Skin epidermis (tissue), 12 donors: ENCODE measurements around the gene CIB4.

Experiments used
- H3K27ac ChIP-seq, 21 experiments: fragments of 200-600 bp; sonication (generic) in 11 of 21; one replicate each; pipeline ENCODE4 v1.5.0; 2020; ENCODE audit warnings: mild to moderate bottlenecking in 3 of 21, inconsistent platforms in 2 of 21, moderate library complexity in 2 of 21
- H3K4me3 ChIP-seq, 7 experiments: fragments of 200-600 bp; sonication (generic) in 2 of 7; one replicate each; pipeline ENCODE4 v1.5.0; 2020; ENCODE audit warnings: inconsistent platforms in 2 of 7, mild to moderate bottlenecking in 2 of 7, moderate library complexity in 1 of 7

The CIB4 gene

DNA sequence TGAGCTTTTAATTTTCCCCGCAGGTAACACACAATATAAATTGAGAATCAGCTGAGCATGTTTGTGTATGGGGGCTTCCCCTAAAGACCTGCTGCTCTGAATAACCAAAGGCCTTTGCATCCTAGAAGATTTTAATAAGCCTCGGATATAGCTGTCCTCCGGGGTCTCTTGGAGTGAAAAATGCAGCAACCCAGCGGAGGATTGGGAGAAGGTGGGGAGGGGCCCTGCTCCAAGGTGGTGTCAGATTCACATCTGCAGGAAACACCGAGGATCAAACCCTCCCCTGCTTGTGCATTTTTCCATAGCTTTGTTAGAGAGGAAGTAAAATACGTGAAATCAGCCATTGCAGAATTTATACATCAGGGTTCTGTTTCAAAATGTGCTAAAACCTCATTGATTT, 100.2 kb downstream of the CIB4 start:
- Histone ChIP-seq H3K27ac (no peak overlapping the region), H3K4me3 (no peak overlapping the region)

DNA sequence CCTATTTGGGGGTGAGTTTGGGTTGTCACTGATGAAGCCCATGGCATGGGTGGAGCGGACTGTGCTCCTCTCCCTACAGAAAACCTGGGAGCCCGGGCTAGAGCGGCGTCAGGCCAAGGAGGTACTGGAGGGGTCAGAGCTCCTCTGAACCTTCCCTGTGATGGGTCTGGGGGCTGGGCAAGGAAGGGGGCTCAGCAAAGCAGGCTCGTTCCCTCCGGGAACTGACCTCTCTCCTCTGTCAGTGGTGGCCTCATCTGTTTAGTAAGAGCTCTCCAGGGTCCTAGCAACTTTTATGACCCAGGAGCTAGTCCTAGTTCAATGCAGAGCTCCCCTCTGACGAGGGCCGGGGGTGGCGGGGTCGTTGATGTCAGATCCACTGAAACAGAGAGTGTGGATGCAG, 100.9 kb downstream of the CIB4 start:
- Histone ChIP-seq H3K4me3 (no peak overlapping the region), H3K27ac (no peak overlapping the region)

DNA sequence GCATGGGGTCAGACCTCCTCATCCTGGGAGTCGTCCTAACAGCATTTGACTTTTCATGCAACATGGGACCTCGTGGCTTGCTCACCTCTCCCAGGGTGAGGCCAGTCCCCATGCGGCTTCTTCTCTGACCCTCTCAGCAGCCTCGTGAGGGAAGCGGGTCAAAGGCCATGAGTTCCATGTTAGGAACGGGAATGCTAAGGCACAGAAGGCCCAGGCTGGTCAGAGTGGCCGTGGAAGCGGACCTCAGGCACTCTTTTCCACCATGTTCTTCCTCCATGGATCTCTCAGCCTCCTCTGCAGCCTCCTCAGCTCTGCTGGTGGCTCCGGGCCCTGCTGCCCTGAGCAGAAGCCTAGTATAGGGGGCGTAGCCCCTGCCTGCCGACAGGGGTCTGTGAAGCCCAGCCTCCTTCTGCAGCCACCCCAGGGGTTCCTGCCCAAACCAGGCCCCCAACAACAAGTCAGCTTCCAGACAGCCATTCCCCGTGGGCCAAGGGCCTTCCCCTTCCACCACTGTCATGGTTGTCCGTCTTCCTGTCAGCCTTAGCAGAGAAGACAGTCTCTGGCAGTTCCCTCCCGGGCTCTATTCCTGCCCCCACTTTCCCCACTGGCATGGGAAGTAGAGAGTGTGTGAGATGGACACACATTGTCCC, 103.2 kb downstream of the CIB4 start:
- Histone ChIP-seq H3K4me3 (no peak overlapping the region), H3K27ac (no peak overlapping the region)

DNA sequence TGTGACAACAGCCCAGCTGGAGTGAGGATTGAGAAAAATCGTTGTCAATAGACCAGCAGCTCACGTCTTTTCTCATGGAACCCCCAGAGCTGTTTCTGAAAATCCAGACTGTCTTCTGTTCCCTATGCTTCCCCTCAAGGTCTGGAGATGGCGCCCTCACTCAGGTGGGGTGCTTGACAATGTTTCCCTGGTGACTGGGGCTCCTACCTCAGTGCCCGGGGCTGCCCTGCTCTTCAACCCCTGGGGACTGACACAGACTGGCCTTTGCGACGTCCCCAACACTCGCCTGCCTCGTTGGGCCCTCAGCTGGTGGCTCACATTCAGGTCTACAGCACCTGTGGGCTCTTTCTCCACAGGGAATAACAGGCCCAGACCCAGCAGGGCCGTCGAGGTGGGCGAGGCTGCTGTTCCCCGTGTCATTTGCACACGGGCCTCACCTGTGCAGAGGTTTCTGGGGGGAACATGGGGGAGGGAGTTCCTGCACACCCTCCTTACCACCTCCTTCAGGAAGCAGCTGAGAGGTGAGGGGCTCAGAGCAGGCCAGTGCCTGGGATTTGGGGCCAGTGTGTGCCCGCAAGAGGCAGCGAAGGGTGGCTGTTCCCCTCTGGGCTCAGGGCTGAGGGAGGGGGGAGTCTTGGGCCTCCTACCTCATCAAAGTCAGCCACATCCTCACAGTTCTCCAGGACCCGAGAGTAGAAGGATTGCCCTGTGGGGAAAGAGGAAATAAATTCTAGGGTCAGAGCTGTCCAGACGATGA, 103.9 kb downstream of the CIB4 start:
- Histone ChIP-seq H3K4me3 (no peak overlapping the region), H3K27ac (no peak overlapping the region)

DNA sequence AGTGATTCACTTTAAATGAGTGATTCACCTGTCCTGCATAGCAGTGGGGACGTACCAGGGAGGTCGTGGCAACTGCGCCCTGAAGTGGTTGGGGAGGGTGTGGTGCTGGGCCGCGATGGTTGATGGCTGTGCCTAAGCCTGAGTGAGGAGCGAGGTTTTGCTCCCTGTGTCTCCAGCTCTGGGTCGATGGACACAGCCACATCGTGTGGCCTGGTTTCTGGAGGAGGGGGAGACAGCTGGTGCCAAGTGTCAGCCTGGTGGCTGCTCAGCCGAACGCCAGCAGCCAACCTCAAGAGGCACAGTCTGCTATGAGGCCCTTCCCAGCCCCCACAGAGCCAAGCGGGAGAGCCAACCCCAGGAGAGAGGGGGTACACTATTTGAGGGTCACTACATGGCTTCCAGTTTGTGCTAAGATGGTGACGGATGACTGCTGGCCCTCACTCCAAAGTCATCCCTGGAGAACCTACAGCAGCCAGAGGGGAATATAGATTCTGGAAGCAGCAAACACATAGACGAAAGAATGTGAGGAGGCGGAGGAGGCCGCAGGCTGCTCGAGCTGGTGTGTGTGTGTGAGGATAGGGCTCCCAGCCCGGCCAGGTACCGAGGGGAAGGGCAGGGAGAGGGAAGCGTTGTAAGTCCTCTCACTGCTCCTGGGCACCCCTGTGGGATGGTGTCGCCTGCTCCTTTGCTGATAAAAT, 104.6 kb downstream of the CIB4 start:
- Histone ChIP-seq H3K4me3 (no peak overlapping the region), H3K27ac (no peak overlapping the region)

DNA sequence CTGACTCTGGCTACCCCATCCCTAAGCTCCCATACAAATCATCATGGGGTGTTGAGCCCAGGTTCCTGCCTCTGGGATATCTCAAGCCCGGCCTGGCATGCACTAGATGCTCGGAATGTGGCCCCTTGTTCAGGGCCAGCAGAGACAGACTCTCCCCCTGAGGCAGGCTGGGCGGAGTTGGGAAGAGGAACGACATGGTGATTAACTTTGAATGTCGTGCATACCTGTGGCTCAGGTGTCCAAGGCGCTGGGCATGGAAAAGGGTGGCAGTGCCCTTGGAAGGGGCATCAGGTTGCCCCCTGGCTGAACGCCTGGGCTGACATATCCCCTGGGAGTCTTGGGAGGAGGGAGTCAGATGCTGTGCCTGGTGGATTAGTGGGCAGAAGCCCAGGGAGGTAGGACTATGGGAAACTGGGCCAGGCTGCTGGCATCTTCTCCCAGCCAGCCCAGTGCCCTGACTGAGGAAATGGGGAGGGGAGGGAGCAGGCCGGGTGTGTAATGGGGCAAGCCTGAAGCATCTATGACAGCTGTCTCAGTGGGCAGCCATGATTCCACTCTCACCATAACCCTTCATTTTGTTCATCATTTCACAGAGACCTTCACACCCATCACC, 105.4 kb downstream of the CIB4 start:
- Histone ChIP-seq H3K27ac (no peak overlapping the region), H3K4me3 (no peak overlapping the region)

DNA sequence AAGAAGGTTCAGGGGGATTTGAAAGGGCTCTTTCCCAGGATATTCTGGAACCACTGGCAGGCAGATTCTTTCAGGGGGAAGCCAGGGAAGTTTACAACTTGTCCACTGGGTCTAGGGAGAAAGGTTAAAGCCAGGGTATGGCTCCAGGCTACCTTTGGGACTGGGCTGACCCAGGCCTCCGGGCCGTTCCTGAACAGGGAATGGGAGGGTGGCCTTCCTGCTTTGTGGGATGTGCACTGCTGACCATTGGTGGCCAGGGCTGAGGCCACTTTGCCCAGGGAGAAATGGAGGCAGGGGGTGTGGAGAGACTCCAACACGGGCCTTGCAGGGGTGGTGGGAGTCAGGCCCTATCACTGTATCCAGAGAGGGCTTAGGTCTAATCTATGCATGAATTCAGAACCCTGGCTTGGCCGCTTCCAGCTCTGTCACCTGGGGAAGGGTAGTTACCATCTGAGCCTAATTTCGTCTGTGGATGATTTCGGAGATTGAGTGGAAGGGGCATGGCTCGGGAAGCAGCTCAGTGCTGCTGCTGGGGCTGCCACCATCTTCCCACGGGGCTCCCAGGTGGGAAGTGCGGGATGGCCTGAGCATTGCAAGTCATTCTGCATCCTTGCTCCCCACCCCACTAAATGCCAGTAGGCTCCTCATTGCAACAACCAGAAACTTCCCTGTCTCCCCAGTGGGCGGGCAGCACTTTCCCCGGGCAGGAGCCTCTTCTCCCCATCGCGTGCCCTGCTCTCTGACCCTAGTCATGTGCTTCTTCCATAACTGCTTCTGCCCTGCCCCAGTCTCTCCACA, 106.1 kb downstream of the CIB4 start:
- Histone ChIP-seq H3K27ac (no peak overlapping the region), H3K4me3 (no peak overlapping the region)

DNA sequence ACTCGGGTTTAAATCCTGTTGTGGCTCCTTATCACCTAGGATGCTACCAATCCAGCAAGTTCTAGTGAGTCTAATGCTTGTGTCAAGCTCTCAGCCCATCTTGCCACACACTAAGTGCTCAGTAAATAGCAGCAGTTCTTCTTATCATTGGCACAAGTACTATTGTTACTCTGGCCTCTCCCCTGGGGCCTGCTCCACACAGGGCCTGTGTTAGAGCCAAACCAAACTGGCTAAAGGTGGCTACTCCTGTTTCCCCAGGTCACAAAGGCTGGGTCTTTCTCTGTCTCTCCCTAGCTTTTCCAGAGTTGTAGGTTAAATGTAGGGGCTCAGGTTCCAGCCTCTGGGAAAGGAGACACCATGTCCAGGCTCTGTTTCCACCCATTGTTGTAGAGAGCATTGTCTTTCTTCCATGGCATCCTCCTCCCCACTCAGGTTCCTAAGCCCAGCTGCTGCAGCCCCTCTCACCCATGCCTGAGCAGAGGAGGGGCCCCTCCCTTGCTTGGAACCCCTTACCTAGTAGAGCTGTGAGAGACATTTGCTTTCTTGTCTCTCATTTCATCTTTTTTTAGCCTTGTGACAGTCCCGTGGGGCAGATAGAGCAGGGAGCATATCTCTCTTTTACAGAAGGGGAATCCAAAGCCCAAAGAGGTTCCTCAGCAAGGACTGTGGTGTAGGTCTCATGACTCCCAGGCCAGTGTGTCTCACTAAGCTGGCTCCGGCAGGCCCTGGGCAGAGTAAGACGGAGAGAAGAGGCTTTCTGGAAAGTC, 106.9 kb downstream of the CIB4 start:
- Histone ChIP-seq H3K4me3 (no peak overlapping the region), H3K27ac (no peak overlapping the region)

DNA sequence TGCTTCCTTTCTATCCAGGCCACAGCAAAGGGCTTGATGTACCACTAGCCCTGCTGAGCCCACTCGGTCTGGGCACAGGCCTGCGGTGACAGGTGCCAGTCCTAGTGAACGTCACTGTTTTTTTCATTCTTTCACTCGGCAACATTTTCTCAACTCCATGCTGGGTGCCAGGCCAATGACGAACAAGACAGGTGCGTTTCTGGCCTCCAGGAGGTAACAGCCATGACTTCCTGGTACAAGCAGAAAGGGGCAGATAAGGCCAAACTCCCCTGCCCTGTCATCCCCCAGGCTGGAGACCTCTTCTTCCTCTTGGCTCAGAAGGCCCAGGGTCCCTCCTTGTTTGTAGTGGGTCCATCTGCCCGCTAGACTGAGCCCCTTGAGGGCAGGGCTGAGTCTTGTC, 107.5 kb downstream of the CIB4 start:
- H3K27ac ChIP-seq = no peak overlapping the region
- no peak overlapping the region for H3K4me3 ChIP-seq

DNA sequence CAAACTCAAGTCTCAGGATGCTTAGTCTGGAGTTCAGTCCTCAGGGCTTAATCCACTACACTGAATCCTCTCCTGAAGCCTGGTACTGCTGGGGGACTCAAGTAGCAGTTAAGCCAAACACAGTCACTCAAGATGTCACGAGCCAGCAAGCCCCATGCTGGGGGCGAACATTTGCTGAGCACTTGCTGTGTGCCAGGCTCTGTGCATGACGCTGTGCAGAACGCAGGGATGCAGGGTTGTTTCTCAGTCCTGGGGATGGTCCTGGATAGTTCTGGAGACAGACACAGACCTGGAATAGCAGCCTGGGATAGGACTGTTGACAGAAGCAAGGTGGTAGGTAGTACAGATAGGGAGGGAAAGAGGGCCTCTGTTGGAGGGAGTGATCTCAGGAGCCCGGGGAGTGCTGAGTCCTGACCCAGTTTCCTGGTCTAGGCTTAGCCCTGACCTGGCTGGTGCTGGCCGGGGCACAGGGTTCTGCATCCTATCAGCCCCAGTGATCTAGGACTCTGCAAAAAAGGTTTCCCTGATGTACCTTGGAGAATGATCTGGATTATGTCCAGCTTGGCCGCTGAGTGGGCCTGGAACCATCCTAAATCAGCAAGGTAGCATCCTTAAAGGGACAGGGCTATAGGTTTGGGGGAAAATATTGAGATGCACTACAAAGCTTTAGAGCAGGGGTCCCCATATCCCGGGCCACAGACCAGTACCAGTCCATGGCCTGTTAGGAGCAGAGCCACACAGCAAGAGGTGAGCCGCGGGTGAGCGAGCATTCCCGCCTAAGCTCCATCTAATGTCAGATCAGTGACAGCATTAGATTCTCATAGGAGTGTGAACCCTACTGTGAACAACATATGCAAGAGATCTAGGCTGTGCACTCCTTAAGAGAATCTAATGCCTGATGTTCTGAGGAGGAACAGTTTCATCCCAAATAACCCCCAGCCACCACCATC, 108.6 kb downstream of the CIB4 start:
- Histone ChIP-seq H3K4me3 (no peak overlapping the region), H3K27ac (no peak overlapping the region)
